Transverse colon (tissue), 3 donors: Measurements from ENCODE around the gene EHBP1.

Source experiments
- POLR2A ChIP-seq: fragments of 450-650 bp; IDR thresholded peaks from one replicate; pipeline ENCODE4 v1.6.1; 2016; ENCODE audit warnings: antibody characterized with exemption, mild to moderate bottlenecking, moderate library complexity
- TF ChIP-seq, protein P1 (sequence below), 5 experiments: fragments of 200-600 bp in 3 of 5; fragments of 450-650 bp in 2 of 5; sonication (generic) in 3 of 5; IDR thresholded peaks; 1 replicate in 2 of 5; 2 replicates in 3 of 5; pipeline ENCODE4 v1.5.1; 2016 to 2017; ENCODE audit warnings: antibody characterized with exemption in 5 of 5, inconsistent platforms in 3 of 5, mild to moderate bottlenecking in 2 of 5, moderate library complexity in 1 of 5

DNA sequence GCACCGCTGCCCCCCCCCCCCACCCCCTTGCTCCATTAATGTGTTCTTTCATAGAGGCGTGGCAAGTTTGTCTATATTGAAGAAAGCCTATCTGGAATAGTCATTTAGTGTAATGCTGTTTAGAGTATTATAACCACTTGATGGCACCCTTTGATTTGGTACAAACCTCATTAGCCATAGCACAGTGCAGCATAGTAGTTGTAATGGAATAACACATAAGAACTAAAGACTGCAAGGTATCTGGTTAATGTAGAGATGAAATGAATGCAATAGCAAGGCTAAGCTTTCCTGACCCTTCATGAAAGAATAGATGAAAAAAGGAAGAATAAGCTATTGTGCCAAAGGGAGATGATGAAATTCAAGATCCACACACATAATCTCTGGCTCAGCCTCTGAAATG is 81.9 kb downstream of the EHBP1 start:
- TF ChIP-seq POLR2A, result no peak
- TF ChIP-seq, protein P1, sequence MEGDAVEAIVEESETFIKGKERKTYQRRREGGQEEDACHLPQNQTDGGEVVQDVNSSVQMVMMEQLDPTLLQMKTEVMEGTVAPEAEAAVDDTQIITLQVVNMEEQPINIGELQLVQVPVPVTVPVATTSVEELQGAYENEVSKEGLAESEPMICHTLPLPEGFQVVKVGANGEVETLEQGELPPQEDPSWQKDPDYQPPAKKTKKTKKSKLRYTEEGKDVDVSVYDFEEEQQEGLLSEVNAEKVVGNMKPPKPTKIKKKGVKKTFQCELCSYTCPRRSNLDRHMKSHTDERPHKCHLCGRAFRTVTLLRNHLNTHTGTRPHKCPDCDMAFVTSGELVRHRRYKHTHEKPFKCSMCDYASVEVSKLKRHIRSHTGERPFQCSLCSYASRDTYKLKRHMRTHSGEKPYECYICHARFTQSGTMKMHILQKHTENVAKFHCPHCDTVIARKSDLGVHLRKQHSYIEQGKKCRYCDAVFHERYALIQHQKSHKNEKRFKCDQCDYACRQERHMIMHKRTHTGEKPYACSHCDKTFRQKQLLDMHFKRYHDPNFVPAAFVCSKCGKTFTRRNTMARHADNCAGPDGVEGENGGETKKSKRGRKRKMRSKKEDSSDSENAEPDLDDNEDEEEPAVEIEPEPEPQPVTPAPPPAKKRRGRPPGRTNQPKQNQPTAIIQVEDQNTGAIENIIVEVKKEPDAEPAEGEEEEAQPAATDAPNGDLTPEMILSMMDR (IDR thresholded peaks at IDR 0.05), result peak in 2 of 5 experiments; percentile 18
